GM18867 (cell line): ENCODE data around the gene EYA4.

Source experiments
- ATAC-seq: cut with Tn5 transposase; IDR thresholded peaks from one replicate; pipeline ENCODE4 v1.9.1; 2021; ENCODE audit warnings: mild to moderate bottlenecking, moderate library complexity; ENCODE audit not compliant: unreplicated experiment

The EYA4 gene, protein sequence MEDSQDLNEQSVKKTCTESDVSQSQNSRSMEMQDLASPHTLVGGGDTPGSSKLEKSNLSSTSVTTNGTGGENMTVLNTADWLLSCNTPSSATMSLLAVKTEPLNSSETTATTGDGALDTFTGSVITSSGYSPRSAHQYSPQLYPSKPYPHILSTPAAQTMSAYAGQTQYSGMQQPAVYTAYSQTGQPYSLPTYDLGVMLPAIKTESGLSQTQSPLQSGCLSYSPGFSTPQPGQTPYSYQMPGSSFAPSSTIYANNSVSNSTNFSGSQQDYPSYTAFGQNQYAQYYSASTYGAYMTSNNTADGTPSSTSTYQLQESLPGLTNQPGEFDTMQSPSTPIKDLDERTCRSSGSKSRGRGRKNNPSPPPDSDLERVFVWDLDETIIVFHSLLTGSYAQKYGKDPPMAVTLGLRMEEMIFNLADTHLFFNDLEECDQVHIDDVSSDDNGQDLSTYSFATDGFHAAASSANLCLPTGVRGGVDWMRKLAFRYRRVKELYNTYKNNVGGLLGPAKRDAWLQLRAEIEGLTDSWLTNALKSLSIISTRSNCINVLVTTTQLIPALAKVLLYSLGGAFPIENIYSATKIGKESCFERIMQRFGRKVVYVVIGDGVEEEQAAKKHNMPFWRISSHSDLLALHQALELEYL

DNA sequence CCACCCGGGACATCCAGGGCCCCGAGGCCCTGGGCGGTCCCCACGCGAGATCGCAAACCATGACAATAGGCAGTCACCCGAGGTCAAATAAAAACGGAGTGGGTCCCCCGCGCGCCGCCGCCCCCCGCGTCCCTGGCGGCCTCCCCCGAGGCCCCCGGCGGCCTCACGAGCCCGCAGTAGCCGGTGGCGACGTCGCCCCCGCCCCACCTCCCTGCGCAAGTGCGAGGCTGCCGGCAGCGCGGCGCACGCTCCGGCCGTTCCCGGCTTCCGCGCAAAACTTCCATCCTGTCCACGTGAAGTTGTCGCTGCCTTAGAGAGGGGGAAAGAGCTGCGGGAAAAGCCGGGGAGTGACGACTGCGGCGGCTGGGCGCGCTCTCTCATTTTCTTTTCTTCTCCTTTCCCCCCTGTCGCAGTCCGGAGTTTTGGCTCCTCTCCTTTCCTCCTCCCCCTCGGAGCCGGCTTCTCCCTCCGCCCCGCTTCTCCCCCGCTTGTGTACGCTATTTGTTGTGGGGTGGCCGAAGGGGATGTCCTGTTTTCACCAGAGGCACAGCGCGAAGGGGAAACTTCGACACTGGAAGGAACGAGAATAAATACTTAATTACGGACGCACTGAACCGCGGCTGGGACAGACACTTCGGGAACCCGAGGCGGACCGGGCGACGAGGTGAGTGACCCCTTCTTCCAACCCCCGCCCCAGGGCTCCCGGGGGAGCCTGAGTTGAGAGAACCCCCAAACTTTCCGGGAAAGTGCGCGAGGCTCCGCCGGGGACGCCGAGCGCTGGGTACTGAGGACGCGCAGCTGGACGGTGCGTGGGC, at the start of gene EYA4:
Gene EYA4 (plus strand): TSS at position 272 of the 815 bp plus-strand sequence. CDS start 33,424 bp downstream, outside the sequence.
- ATAC-seq: no peak

DNA sequence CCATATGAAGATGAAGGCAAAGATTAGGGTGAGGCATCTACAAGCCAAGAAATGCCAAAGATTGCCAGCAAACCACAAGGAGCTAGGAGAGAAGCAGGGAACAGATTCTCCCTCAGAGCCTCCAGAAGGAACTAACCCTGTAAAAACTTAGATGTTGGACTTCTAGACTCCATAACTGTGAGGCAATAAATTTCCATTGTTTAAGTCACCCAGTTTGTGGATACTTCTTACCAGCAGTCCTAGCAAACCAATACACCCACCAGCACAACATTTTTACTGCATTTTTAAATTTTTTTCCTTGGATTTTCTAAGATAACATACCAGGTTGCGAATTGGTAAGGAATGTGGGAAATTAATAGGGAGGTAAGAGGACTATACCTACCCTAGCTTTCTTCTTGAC, 47.8 kb upstream of the EYA4 start:
- no peak for ATAC-seq

DNA sequence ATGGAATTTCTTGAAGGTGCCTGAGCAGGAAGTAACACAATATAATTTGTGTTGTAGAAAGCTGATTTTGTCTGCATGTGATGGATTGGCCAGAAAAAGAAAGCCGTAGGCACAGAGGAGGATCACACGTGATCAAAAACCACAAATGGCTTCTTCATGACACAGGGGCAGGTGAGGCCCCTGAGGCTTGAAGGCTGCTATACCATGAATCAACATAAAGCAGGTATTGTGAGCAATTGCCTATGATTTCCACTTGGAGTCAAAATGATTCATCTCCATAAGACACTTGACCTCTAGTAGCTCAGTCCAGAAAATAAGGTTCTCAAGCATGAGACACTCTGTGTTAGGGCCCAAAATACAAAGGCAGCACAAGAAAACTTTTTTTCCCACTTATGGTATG, 42.4 kb upstream of the EYA4 start:
- no peak for ATAC-seq

DNA sequence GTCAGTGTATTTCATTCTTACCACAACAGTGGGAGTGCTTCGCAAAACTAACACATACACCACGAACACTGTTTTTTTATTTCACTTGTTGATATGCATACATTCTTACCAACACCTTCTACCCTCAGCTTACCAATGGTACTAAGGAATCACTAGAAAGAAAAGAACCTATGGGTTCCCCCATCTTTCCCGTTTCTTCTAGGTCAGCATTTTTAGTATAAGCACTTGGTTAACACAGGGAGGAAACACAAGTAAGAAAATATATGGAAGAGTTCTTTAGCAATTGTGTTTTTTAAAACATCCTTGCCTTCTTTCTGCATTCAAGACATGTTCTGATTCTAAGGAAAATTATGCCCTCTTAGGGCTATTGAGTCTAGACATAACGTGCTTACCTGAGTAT, 39.9 kb upstream of the EYA4 start:
- no peak for ATAC-seq

DNA sequence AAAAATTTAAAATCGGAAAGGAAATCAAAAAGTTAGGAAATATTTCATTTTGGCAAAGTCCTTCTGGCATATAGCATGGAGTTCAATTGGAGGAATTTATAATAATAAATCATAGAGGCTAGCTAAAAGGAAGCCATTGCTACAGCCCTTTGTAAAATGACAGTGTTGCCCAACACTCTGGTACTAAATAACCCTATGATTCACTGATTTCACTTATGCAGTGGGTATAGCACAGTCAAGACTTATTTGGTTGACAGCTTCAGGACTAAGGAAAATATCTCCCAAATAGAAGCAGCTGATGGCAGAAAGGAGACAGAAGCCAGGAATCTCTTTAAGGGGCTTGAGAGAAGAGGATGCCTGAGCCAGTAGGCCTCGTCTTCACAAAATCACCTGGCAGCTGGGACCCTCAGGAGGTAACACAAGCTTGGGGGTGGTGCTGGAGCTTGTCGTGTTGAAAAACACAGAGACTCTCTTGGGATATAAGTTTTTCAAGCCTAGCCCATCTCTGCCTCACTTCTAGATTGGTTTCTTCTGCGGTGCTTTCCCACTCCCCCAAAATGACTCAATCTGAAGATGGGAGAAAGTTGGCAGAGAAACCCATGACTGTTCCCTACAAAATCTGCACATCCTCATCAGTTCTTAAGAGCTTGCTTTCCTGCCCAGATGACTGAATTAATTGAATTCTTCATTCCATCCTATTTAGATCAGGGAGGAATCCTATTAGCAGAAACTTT, 38.4 kb upstream of the EYA4 start:
- no peak for ATAC-seq

DNA sequence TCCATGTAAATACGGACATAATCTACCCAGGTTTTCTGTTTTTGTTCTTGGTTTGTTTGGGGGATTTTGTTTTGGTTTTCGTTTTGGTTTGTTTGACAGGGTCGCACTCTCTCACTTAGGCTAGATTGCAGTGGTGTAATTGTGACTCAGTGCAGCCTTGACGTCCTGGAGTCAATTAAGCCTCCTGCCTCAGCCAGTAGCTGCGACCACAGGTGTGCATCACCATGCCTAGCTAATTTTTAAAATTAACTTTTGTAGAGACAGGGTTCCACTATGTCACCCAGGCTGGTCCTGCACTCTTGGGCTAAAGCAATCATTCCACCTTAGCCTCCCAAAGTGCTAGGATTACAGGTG, 37.8 kb upstream of the EYA4 start:
- ATAC-seq: no peak

DNA sequence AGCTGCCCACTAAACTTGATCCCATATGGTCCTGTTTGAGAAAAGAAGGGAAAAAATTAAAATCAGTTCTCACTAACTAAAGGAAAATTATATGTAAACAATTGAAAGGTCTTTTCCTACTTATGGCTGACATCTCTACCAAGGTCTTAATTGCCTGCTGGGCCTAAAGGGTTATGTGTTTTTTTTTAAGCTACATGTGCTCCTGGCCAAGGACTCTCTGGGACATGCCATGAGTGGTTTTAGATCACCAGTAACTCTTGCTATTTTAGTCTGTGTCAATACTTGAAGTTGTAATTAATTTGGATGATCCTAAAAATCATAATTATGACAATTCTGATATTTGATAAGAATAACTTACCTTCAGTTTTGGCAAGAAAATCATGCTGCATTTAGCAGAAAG, 35.9 kb upstream of the EYA4 start:
- no peak for ATAC-seq

DNA sequence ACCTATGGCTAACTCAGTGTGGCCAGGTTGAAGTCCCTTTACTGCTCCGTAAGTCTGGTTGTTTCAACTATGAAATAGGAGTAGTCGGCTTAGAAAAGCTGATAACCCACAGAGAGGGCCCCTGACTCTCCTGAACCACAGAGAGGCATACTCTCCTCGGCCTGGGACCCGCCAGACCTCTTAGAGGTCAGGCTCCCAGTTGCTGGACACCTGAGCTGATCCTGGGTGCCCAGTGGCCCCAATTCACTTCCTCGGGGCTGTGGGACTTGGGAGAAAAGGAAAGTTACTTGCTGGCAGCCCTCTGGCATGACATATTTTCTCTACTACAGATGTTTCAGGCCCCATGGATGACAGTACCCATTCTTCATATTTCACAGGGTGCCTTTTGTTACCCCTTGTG, 34.2 kb upstream of the EYA4 start:
- no peak for ATAC-seq

DNA sequence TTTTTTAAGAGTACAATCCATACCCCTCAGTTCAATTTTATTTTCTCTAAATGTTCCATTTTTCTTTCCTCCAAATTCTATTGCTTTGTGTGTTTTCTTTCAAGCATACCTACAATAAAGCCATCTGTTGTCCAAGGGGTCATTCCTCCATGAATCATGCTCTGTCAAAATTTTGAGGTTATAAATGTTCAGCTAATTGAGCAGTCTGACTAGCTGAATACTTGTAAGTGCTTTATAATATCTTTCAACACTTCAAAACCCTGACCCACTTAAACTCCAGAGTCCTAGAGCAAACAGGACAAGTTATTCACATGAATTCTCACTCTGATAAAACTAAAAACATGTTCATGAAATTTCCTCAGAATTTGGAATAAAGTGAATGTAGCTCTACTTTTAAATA, 33.4 kb upstream of the EYA4 start:
- ATAC-seq: no peak

DNA sequence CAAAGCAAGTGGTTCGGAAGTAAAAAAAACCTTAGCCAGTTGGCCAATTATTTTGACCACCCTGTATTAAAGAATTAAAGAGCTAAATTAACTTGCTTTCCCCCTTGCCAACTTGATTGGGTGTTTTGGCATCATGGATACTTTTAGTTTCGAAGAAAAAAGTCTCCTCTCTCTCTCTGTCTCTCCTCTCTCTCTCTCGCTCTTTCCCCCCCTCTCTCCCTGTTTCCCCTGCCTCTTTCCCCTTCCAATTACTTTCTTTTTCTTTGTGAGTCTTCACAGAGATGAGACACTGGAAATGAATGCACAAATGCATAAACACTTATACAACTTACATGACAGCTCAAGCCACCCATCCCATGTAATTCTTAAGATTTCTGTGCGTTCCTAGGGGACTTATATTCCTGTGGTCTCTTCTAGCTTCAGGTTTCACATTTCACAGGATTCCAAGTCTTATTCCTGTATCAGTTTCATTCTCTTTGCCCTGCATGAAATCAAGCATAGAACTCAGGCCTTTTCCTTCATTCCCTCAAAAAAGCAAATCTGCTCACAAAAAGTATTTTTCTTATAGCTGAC, 32.9 kb upstream of the EYA4 start:
- no peak for ATAC-seq

DNA sequence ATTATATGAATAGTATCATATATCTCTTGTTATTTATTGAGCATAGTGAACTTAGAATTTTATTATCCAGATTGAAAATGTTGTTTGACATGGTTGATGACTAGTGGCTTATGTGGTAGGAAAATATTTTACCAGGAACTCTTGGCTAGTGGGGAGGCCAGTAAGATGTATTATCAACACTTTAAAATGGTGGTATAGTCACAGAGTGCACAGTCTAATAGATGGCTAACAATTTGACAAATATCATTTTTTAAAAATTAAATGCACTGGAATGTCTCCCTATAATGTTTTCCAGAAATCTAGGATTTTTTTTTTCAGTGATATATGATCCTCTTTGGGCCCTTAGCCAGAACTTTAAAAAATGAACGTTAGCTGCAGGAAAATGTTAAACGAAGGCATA, 26.9 kb upstream of the EYA4 start:
- ATAC-seq: no peak

DNA sequence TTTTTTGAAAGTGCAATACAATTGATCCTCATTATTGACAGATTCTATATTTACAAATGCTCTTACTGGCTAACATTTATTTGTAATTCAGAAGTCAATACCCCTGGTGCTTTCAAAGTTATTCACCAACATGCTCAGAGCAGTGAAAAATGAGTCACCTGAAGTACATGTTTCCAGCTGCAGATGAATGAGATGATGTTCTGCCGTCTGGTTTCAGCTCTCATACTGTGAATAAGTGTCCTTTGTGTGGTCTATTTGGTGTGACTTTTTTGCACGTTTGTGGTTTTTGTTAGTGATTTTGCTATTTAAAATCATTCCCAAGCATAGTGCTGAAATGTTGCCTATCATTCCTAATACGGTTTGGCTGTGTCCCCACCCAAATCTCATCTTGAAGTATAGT, 22.3 kb upstream of the EYA4 start:
- no peak for ATAC-seq

DNA sequence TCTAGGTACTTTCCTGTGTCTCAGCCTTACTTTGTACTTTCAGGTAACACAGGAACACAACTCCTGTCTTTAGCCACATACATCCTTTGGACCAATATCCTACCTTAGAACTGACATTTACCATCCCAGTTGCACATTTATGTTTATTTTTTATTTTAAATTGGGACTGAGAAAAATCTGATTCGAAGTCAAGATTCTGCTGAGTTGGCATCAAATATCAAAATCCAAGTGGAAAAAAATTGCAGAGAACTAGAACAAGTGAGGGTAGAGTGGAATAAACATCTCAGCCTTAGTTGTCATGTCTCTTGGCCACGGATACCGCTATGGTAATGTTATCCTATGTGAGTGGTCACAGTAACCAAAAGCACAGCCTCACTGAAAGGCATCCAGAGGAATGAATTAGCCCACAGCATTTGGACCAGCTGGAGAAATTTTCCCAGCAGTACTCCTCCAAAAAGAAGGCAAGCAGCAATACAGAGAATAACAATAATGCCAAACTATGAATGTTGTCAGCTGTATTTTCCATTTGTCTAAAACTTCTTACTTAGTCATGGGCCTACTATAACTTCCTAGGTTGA, 17.6 kb upstream of the EYA4 start:
- ATAC-seq: no peak

DNA sequence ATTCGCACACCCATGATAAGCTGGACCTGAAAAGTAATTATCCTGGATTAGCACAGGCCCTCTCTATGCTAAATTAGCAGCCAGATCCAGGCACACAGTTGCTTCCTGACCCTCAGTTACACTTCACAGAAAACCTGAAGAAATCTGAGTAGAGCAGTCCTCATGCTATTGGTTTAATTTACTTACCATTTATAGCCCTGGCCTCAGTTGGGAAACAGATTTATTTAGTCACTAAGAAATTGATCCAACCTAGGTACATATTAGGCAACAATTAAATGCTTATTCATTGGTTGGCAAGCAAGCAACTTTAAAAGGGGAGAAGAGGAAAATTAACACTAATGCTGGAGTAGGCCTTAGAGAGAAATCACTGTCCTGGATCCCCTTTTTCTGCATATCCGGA, 15.6 kb upstream of the EYA4 start:
- ATAC-seq: no peak

DNA sequence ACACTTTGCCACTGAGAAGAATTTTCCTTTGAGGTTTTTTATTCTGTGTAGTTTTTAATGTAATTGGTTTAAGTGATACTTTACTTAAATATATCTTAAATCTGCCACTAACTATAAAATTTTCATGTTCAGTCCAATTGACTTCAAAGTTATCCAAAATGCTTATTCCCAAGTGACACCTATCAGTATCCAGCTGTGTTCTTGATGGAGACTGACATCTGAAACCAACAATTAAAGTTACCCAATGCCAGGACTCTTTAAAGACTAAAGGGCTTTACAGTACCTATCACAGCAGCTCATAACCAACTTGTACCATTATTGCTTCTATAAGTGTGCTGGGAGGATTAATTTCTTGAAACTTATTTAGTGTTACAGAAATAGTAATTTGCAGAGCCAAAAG, 13.8 kb upstream of the EYA4 start:
- ATAC-seq: no peak

DNA sequence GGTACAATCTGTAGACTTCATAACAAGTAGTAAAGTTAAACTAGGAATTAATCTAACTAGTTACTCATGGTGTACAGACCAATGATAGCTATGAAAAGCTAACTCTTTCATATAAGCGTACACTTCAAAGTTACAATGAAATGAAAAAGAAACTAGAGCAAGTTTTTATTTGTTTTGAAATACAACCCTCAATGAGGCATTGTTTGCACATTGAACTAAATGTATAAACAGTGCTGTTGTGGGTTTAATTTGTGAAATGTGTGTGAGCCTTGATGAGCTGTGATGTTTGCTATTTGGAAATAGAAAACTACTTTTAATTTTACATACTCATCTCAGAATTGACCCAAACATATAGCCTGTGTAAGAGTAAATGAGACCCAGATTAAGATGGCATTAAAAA, 11.1 kb upstream of the EYA4 start:
- ATAC-seq: no peak

DNA sequence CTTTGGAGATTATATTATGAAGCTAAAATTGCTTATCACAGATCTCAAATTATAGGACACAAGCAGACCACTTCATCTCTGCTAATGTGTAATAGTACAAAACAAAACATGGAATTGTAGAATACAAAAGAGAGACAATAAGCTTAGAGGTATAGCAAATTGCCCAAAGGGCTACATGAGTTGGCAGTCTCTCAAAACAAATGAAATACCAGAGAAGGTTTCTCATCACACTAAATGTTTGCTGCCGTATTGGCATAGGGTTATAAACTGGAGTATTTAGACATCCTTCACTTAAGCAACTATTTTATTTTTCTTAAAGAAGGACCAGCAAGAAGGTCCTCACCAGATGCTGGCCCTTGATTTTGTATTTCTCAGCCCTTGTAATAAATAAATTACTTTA, 5.9 kb upstream of the EYA4 start:
- ATAC-seq: no peak

DNA sequence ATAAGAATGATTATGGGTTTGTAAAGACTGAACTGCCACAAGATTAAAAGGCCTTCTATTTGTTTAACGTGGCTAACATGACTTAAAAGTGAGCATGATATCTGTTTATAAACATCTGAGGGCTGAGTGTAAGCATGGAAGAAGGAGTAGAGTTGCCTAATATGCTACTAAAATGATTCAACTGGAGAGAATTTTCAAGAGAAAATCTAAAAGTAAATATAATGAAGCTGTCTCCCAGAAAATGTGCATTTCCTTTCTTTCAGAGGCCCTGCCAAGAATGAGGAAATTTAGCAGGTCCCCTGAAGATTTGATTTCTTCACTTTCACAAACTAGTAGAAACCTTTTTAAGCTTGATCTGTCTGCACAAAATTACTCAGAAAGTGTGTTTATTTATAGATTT, 4.2 kb upstream of the EYA4 start:
- ATAC-seq: no peak

DNA sequence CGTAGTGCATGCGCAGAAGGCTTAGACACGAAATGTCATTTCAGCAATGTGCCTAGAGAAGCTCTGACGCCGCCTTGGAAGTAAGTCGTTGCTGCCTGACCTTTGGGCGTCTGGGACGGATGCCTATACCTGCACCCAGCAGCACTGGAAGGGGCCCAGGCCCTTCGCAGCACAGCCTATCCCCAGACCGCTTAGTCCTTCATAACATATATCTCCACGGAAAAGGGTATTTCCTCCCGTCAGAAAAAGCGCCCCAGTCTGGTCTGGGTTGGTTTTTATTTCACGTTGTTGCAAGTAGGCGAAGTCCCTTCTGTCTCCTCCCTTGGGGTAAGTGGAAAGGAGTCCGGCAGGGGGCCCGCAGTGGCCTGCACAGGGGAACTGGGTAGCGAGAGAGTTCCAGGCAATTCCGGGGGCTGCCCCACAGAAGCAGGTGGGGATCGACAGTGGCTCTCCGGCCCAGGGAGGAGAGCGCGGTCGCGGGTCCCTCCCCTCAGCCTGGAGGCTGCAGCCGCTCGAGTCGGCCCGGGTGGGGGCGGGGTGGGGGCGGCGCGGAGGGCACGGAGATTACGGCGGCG, 559 bp upstream of the EYA4 start:
- no peak for ATAC-seq
